HuH-7 (cell line): ENCODE data around the gene TRAF2.

Experiments
- DNase-seq: peaks from one replicate; pipeline ENCODE4 v3.0.0; 2011; ENCODE audit warnings: low spot score

TRAF2 gene

DNA sequence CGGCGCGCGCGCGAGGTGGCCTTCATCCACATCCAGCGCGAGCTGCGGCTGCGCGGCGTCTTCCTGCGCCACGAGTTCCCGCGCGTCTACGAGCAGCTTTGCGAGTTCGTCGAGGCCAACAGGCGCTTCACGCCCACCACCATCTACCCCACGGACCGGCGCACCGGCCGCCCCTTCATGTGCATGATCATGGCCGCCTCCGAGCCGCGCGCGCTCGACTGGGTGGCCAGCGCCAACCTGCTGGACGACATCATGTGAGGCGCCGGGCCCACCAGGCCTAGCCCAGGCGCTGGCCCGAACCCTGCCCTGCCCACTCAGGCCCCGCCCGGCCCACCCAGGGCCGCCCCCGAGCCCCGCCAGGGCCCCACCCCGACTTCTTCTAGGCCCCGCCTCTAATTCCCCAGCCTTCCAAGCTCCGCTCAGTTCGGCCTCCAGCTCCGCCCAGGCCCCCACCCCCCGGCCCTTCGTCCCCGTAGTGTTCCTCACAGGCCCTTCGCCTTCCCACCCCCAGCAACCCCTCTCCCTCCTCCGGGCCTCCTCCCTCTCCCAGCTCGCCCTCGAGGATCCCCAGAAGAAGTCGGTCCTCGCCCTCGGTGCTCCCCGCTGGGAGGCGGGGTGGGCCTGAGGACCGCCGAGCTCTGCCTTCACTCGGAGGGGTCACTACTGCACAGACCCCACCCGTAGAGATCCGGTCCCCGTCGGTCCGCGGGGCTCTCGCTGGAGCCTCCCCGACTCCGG, 39.1 kb upstream of the TRAF2 start:
- DNase-seq: peak; percentile 82

DNA sequence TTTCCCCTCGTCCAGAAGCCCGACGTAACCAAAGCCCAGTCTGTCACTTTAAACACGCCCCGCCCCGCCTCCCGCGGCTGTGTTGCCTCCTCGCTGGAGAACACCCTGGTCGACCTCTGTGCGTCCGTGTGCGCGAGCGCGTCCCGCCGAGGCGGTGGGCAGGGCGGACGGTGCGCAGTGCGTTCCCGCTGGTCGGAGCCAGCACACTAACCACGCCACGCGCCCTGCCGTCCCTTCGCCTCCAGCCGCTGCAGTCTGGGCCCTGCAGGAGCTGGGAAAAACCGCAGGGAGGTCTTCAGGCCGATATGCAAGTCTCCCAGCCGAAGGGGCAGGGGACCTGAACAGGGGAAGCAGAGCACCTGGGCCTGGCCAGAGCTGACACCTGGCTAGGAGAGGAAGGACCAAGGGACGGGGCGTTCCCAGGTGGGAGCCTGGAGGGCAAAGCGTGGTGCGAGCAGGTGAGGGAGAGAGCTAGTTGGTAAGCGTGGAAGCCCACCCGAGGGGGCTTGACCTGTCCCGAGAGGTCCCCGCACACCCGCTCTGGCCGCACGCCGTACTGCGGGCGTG, 38.4 kb upstream of the TRAF2 start:
- DNase-seq: peak; percentile 82

DNA sequence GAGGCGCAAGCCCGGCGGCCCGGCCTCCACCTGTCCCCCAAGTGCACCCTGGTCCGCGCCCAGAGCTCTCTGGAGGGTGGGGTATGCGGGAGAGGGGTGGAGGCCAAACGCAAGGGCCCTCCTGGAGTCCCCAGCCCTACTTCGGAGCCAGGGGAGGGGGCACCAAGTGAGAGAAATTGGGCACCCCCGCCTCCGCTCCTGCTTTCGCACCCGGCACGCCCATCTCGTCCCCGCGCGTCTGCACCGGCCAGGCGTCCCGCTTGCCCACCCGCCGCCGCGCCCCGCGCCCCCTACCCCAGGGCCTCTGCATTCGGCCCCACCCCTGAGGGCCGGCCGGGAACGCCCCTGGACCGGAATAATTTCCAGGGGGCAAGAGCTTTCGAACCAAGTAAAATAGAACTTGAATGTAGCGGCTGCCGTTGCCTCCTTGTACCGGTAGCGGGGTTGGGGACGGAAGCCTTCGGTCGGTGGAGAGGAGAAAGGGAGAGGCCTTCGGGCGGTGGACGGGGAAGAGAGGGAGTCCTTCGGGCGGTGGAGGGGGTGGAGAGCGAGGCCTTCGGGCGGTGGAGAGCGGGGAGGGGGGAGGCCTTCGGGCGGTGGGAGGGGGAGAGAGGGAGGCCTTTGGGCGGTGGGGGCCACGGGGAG, 37.8 kb upstream of the TRAF2 start:
- peak; percentile 73 for DNase-seq

DNA sequence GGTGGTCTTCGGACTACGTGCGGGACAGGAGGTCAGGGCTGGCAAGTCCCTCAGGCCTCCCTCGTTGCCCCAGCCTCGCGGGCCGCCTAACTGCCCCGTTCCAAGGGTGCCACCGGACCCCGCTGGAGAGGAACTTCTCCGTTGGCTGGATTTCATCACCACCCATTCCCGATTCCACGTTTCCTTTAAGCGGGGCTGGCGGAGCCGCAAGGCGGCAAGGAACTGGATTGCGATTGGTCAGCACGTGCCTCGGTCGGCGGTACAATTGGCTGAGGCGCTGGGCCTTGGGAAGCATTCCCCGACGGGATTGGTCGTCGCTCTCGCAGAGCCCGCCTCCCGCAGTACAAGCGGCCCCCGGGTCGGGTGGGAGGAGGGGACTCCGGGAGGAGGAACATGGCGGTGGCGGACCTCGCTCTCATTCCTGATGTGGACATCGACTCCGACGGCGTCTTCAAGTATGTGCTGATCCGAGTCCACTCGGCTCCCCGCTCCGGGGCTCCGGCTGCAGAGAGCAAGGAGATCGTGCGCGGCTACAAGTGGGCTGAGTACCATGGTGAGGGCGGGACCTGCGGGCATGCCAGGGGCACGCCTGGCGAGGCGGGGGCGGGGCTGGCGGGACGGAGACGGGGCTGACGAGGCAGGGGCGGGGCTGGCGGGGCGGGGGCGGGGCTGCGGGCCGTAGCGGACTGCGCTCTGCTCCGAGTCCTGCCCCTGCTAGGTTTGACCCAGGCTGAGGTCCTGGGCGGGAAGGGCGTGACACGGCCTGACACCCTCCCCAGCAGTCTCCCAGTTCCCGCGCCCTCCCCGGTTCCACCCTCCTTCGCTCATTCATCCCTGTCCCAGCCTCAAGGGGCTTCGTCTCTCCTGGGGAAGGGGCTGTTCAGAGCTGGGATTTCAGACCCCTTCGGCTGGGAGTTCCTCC, 37.0 kb upstream of the TRAF2 start, which contains the start of gene PHPT1:
Gene PHPT1 (plus strand): TSS at position 372 of the 922 bp plus-strand sequence. CDS start 22 bp downstream, at position 394.
- peak; percentile 100 for DNase-seq

DNA sequence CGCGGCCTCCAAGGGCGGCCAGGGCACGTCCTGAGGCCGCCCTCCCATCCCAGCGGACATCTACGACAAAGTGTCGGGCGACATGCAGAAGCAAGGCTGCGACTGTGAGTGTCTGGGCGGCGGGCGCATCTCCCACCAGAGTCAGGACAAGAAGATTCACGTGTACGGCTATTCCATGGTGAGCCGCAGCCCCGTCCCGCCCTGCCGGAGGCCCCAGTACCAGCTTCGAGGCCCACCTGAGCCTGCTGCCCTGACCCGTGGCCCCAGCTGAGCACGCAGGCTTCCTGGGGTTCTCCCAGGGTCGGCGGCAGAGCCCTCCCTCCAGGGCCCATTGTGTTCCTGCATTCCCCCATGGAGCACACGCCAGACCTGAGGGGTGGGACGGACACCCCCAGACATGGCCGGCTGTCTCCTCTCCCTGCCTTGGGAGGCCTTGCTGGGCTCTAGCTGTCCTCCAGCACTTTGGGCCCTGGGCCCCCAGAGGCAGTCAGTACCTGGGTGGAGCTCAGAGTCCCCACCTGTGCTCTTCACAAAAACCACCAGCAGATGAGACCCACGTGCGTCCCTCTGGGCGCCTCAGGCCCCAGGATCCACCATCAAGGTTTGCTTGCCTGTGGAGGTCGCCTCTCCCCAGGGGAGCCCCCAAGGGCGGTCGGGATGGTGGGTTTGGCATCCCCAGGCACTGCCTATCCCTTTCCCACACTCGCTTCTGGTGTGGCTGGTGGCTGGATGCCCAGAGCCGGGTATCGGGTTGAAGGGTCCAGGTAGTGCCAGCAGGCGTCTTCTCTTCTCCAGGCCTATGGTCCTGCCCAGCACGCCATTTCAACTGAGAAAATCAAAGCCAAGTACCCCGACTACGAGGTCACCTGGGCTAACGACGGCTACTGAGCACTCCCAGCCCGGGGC, 36.1 kb upstream of the TRAF2 start:
- no peak for DNase-seq

DNA sequence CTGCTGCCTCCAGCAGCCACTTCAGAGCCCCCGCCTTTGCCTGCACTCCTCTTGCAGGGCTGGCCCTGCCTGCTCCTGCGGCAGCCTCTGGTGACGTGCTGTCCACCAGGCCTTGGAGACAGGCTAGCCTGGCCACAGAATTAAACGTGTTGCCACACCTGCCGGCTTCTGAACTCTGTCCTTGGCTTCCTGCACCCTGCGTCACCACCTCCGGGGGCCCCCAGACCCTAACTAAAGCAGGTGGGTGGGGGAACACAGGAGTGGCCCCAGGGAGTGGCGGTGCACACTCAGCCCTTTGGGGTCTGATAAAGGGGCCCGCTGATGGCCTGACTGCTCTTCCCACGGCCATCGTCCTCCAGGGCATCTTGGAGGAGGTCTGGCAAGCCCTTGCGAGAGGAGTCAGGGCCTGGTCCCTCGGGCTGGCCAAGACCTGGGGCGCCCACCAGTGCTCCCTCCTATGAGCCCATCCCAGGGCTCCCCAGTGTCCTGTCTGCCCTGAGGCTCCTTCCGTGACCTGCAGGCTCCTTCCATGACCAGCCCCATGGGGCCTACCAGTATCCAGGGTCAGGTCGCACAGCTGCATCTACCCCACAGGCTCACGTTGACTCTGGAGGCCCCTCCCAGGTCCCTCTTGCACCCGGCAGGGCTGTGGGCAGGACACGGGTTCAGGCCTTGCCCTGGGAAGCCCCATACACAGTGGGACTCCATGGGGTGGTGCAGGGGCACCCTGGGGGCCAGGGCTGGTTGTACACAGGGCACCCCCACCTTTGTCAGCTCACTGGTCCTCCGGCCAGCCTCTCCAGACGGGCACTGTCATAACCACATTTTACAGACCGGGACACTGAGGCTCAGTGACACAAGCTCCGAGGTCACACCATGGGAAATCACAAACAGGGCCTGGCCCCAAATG, 35.2 kb upstream of the TRAF2 start:
- no peak for DNase-seq

DNA sequence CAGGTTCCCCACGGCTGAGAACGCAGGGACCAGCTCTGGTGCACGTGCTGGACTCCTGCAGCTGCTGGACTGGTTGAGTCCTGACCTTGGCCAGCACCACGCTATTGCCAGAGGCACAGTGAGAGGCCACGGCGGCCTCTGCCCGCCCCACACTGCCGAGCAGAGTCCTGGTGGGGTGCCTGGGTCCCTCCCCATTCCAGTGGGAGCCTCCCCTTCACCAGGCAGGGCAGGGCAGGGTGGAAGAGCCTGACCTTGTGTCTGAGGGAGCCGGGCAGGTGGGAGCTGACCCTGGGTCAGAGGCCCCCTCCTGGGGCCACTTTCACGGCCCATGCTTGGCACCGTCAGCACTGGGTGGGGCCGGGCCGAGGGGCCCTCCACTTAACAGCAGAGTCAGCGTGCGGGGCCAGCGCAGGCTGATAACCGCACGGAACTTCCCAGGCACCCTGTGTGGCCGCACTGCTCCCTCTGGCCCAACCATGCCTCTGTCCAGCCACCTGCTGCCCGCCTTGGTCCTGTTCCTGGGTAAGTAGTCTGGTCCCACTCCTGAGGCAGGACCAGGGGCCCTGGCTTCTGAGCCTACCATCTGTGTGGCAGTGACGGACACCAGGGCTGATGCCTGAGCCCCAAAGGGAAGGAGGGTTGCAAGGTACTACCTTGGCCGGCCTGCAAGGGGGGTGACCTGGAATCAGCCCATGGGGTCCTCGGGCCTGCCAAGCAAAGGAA, 34.2 kb upstream of the TRAF2 start, which contains the start of gene MAMDC4:
Gene MAMDC4 (plus strand): TSS at position 406 of the 723 bp plus-strand sequence. CDS start 71 bp downstream, at position 477.
- DNase-seq: no peak

DNA sequence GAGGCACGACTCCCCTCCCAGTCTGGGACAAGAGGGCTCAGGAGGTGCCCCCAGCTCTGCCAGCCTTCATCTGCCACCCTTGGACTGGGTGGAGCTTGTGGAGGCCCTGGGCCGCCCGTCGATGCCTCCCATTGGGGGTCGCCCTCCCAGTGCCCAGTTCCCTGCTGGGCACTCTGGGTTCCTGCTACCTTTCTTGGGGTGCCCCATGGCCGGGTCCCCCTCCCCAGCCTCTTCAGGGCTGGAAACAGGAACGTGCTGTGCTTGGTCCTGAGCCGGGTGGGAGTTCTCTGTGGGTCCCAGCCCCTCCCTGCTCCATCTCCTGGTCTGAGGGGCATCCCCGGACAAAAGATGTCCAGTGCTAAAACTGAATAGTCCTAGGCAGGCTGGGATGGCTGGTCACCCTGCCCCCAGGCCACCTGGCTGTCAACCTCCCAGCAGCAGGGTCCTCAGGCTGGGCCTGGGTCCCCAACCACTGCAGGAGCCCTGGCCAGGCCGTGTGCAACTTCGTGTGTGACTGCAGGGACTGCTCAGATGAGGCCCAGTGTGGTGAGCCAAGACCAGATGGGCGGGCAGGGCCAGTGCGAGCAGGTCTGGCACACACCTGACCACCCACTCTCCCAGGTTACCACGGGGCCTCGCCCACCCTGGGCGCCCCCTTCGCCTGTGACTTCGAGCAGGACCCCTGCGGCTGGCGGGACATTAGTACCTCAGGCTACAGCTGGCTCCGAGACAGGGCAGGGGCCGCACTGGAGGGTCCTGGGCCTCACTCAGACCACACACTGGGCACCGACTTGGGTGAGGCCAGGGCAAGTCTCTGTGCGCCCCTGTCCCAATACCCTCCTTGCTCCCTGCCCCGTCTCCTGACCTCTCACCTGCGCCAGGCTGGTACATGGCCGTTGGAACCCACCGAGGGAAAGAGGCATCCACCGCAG, 33.4 kb upstream of the TRAF2 start:
- no peak for DNase-seq

DNA sequence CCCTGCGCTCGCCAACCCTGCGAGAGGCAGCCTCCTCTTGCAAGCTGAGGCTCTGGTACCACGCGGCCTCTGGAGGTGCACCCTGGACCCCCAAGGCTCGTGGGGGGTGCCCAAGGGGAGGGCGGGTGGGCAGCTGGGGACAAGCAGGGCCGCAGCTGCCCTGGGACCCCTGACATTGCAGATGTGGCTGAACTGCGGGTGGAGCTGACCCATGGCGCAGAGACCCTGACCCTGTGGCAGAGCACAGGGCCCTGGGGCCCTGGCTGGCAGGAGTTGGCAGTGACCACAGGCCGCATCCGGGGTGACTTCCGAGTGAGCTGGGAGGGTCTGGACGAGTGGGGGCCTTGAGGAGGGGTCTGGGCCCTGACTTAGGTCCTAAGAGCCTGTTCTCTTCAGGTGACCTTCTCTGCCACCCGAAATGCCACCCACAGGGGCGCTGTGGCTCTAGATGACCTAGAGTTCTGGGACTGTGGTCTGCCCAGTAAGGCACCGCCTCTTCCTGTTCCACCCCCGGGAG, 32.7 kb upstream of the TRAF2 start:
- DNase-seq: no peak

DNA sequence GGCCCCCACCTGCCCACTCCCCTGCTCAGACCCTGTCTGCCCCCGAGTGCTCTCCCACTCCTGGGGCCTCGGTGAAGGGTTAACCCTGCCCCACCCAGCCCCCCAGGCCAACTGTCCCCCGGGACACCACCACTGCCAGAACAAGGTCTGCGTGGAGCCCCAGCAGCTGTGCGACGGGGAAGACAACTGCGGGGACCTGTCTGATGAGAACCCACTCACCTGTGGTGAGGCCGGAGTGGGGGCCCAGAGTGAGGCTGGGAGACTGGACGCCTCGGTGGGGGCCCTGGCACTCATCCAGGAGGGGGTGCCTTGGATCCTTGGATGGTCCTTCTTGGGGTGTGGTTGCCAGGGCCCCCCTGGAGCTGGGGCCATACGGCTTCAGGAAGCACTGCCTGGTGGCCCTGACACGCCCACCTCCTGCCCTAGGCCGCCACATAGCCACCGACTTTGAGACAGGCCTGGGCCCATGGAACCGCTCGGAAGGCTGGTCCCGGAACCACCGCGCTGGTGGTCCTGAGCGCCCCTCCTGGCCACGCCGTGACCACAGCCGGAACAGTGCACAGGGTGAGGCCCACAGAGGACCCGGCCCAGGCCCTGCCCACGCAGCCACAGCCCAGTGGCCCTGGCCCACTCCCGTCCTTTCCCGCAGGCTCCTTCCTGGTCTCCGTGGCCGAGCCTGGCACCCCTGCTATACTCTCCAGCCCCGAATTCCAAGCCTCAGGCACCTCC, 32.0 kb upstream of the TRAF2 start:
- no peak for DNase-seq

DNA sequence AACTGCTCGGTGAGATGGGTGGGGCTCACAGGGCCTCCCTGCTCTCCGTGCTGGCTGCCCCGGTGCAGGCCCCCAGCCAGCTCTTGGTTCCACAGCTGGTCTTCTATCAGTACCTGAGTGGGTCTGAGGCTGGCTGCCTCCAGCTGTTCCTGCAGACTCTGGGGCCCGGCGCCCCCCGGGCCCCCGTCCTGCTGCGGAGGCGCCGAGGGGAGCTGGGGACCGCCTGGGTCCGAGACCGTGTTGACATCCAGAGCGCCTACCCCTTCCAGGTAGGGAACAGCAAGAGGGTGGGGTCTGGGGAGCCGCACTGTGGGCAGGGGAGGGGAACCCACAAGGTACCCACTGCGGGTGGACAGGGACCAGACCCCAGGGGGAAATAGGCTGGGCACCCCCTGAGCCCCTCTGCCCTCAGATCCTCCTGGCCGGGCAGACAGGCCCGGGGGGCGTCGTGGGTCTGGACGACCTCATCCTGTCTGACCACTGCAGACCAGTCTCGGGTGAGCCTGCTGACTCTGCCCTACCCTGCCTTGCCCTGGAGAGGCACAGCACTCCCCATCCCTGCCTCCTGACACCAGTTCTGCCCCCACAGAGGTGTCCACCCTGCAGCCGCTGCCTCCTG, 31.4 kb upstream of the TRAF2 start:
- DNase-seq: no peak

DNA sequence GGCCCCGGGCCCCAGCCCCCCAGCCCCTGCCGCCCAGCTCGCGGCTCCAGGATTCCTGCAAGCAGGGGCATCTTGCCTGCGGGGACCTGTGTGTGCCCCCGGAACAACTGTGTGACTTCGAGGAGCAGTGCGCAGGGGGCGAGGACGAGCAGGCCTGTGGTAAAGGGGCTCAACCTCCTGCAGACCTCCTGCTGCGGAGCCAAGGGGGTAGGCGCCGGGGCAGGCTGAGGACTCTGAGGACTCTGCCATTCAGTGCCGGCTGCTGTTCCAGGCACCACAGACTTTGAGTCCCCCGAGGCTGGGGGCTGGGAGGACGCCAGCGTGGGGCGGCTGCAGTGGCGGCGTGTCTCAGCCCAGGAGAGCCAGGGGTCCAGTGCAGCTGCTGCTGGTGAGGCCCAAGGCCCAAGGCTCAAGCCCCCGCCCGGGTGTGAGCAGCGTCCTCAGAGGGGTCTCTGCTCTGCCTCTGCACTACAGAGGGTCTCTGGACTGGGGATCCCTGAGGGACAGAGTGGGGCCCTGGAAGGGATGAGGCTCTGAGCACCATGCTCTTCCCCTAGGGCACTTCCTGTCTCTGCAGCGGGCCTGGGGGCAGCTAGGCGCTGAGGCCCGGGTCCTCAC, 30.7 kb upstream of the TRAF2 start:
- no peak for DNase-seq

DNA sequence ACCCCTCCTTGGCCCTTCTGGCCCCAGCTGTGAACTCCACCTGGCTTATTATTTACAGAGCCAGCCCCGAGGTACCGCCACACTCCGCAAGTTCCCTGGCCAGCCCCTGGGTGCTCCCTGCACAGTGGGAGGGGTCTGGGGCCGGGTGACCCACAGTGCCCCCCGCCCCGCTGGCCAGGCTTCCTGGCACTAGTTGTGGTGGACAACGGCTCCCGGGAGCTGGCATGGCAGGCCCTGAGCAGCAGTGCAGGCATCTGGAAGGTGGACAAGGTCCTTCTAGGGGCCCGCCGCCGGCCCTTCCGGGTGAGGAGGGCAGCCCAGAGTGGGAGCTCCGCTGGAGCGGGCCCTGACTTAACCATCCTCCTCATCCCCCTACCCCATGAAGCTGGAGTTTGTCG, 30.2 kb upstream of the TRAF2 start:
- no peak for DNase-seq

DNA sequence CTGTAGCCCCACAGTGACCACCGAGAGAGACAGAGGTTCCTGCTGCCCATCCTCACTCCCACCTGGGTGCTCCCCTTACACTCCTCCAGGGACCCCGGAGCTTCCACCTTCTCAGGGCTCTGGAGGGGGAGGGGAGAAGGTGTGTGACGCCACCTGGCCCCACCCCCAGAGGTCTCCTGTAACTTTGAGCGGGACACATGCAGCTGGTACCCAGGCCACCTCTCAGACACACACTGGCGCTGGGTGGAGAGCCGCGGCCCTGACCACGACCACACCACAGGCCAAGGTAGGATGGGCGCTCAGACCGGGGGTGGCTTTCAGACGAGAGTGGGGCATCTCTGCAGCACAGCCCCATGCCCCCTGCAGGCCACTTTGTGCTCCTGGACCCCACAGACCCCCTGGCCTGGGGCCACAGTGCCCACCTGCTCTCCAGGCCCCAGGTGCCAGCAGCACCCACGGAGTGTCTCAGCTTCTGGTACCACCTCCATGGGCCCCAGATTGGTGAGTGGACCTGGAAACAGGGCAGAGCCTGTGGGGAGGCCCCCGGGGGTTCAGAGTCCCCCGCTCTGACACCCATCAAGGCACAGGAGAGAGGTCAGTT, 29.7 kb upstream of the TRAF2 start:
- no peak for DNase-seq

DNA sequence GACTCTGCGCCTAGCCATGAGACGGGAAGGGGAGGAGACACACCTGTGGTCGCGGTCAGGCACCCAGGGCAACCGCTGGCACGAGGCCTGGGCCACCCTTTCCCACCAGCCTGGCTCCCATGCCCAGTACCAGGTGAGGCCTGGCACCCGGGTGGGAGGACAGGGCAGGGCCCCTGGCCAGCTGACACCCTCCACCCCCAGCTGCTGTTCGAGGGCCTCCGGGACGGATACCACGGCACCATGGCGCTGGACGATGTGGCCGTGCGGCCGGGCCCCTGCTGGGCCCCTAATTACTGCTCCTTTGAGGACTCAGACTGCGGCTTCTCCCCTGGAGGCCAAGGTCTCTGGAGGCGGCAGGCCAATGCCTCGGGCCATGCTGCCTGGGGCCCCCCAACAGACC, 29.1 kb upstream of the TRAF2 start:
- no peak for DNase-seq
